ENCODE results near the gene CLPSL2.

The CLPSL2 gene

DNA sequence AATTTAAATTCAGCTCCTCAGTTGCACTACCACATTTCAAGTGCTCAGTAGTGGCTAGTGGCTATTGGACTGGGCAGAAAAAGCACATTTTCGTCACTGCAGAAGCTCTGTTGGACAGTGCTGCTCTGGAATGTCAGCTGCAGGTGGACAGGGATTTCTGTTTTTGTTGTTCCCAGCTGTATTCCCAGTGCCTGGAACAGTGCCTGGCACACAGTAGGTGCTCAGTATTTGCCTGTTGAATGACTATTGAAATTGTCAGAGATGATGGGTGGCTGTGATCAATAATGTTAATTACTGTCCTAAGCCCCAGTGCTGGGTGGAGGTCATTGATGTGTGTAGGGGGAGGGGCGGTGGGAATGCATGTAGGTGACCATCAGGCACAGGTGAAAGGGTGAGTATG is 9.9 kb downstream of the CLPSL2 start:
- no peak for DNase-seq (ENCODE audit: extremely low read depth in 1 of 2, low read depth in 1 of 2)

DNA sequence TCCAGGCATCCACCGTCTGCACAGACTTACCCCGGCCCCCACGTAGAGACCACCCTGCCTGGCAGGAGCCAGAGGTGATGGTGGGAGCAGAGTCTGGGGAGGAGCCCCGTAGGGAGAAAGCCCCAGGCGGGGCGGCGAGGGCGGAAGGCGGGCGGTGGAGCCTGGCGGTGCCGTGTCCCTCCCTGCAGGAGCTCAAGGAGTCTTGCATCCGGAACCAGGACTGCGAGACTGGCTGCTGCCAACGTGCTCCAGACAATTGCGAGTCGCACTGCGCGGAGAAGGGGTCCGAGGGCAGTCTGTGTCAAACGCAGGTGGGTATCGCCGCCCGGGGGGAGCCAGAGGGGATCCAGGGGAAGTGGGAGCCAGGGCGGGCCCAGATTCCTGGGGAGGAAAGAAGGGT is 10.4 kb downstream of the CLPSL2 start:
- DNase-seq (ENCODE audit: extremely low read depth in 1 of 2, low read depth in 1 of 2) = no peak

DNA sequence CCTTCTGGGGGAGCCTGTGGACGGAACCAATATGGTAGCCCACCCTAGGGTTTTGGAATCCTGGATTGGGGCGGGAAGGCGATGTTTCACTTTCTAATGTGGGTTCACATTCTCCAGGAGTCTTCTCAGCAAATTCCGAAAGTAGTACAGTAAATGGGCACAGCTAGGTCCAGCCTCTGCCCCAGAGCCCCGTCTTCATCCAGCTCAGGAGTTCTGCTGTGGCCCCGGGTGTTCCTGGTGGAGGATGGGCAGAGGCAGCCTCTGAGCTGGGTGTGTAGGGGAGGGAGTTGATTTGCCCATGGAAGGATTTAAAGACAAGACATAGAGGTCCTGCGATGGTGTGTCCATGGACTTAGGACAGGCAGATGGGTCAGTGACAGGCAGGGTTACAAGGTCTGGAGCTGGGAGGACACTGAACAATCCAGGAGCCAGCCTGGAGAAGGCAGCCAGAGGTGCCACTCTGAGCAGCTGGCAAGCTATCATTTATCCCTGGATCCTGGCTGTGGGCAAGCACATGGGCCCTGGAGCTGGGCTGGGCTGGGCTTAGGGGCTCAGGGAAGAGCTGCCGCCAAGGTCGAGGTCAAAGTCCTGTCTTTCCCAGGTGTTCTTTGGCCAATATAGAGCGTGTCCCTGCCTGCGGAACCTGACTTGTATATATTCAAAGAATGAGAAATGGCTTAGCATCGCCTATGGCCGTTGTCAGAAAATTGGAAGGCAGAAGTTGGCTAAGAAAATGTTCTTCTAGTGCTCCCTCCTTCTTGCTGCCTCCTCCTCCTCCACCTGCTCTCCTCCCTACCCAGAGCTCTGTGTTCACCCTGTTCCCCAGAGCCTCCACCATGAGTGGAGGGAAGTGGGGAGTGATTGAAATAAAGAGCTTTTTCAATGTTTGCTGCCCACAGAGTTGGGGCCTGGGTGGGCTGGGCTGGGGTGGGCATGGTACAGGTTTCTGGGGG is 11.1 kb downstream of the CLPSL2 start:
- DNase-seq (ENCODE audit: extremely low read depth in 1 of 2, low read depth in 1 of 2) = no peak

DNA sequence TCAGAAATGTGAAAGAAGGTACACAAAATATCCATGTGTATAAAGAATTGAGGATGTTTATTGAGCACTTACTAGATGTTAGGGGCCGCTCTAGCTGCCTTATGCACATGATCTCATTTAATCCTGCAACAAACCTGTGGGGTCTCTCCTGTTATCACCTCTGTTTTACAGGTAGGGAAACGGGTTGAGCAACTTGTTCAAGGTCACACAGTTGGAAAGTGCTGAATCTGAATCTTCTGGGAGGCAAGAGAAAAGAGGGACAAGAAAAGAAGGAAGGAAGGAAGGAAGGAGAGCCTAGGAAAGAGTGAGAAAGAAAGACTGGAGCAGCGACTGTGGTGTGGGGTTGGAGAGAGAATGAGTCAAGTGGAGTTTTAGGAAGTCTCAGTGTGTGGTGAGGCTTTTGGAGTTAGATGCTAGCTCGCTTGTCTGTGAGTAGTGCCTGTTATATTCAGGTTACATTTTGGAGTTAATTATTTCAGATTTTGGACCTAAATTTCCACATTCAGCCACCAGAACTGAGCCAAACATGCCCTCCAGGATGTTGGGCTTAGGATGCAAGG is 12.1 kb downstream of the CLPSL2 start:
- no peak for DNase-seq (ENCODE audit: extremely low read depth in 1 of 2, low read depth in 1 of 2)

GRCh38 chr6:35790683-35791082 is 14.3 kb downstream of the CLPSL2 start:
- DNase-seq (ENCODE audit: extremely low read depth in 1 of 2, low read depth in 1 of 2) = no peak

GRCh38 chr6:35794536-35795452 is 18.4 kb downstream of the CLPSL2 start:
- DNase-seq (ENCODE audit: extremely low read depth in 1 of 2, low read depth in 1 of 2) = no peak

DNA sequence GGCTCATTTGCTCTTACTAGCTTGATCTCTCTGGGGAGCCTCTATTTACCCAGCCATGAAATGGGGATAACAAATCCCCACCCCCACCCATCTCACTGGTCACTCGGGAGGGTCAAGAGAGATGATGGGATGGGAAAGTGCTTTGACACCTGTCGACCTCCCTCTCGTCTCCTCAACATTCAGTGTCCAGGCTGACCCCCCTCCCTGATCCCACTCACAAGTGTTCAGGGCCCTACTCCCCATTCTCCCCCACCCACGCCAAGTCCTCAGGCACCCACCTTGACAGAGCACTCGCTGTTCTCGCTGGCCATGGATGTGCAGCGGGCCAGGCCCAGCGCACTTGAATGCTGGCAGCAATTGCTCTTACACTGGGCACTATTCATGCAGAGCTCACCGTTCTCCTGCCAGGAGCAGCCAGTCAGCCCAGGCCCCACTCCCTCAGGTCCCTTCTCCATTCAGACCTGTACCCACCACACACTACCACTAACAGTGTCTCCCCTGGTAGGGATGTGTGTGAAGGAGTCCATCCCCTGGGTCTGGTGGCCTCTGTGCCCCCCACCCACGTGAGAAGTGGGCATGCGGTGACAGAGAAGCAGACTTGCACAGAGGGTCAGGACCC is 19.2 kb downstream of the CLPSL2 start:
- DNase-seq (ENCODE audit: extremely low read depth in 1 of 2, low read depth in 1 of 2) = no peak

DNA sequence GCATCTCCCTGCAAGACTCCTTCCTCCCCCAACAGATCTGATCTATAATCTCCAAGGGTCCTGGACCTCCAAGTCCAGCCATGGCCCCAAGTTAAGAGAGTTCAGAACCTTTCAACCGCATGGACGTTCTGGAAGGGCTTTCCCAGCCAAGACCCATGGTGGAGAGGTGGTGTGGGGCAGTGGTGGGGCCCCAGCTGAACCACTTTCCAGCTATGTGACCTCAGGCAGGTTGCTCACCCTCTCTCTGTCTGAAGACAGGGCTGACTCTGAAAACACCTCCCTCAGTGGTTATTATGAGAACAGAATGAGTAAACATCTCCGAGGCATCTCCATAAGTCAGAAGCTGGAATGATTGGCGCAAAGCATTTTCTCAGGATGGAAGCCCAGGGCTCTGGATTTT is 19.8 kb downstream of the CLPSL2 start:
- DNase-seq (ENCODE audit: extremely low read depth in 1 of 2, low read depth in 1 of 2) = no peak

DNA sequence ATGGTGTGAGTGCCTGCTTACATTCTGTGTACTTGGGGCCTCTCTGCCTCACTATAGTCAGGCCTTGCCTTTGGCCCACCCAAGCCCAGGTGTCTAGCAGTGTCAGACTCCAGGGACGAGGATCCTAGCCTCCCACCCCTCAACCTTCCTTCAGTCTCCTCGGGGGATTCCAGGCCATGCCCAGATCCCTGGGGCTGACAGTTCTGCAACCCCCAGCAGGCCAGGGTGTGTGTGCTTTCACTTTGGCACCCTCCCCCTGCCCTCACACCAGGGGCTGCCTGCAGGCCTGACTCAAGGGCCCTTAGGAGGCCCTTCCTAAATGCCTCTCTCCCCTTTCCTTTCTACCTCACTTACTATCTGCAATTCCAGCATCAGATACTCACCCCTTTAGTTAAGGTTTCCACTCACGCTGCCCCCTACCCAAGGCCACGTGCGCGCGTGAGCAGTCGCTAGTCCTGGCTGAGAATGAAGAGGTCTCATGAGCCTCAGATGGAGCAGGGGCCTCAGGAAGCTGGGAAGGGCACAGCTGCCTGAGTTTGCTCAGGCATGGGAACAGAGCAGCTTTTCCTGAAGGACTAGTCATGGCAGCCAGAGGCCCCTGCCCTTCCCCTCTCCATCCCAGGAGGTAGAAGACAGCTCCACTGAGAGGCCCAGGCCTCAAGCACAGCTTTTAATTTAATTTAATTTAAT is 21.6 kb downstream of the CLPSL2 start:
- no peak for DNase-seq (ENCODE audit: extremely low read depth in 1 of 2, low read depth in 1 of 2)

DNA sequence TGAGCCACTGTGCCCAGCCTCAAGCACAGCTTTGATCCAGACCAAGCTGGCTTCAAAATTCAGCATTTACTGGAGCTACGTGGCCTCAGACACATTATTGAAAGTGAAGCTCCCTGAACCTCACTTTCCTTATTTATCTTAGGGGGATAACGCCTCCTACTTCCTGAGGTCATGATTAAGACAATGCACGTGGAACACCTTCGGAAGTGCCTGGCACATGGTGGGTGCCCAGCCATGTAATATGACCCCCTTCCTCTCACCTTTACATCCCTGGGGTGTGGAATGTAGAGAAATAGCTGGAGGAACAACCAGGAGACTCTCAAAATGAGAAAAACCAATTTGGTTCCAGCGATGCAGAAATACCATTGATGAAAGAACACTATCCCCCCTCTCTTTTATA is 22.3 kb downstream of the CLPSL2 start:
- no peak for DNase-seq (ENCODE audit: extremely low read depth in 1 of 2, low read depth in 1 of 2)

DNA sequence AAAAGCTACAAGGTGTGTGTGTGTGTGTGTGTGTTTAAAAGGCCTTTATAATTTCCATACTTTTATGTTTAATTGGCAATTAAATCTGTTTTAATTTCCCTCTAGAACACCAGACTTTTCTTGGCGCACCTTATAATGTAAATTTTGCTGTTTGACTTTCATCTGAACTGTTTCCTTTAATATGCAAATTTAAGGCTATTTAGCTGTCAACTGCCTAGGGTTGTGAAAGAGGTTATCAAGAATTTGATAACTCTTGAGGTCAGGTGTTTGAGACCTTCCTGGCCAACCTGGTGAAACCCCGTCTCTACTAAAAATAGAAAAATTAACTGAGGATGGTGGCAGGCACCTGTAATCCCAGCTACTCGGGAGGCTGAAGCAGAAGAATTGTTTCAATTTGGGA is 24.8 kb downstream of the CLPSL2 start:
- no peak for DNase-seq (ENCODE audit: extremely low read depth in 1 of 2, low read depth in 1 of 2)

DNA sequence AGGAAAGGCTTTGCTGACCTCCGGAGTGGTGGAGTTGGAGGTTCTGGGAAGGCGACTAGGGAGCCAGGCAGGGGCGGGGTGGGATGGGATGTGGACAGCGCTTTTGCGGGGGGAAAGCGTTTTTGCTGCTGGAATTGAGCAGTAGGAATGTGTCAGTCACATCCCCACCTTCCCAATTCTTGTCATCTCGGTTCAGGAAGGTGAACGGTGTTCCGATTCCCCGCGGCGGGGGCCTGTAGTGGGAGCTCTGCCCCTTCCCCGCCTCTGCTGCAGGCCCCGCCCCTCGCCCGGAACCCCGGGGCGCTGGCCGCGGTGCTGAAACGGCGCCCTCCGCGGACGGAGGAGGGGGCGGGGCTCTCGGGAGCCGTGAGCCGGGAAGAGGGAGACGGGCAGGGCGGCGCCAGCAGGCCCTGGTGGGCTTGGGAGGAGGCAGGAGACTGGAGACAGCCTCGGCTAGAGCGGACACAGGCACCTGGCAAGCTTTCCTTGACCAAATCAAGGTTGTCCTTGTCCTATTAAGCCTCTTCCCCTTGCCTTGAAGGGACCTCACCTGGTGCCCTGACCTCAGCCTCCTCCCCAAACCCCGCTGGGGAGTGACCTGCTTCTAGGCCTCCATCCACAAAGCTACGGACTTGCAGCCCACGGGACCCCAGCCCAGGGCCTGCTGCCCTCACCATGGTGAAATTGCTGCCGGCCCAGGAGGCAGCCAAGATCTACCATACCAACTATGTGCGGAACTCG is 28.8 kb downstream of the CLPSL2 start, which contains the start of gene LHFPL5:
TSS of gene LHFPL5 (plus strand) at position 357 of the 741 bp plus-strand sequence. CDS start at position 676, 319 bp downstream.
- peak in 1 of 2 donors; percentile 25 for DNase-seq (ENCODE audit: extremely low read depth in 1 of 2, low read depth in 1 of 2)

DNA sequence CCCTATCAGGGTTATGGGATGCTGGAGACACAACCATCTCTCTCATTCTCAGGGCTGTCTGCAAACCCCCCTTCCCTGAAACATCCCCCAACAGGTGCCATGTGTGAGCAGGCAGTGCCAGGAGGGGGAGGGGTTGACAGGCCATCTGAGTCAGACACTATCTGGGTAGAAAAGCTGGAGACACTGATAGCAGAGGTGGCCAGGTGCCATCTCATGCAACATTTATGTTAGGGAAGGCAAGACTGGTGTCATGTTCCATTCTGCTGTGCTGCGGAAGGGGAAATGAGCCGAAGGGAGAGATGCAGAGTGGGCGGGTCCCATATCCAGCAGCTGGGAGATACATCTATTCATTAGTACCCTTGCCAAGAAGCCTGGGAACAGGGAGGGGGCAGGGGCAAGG is 32.3 kb downstream of the CLPSL2 start:
- DNase-seq (ENCODE audit: extremely low read depth in 1 of 2, low read depth in 1 of 2) = no peak

DNA sequence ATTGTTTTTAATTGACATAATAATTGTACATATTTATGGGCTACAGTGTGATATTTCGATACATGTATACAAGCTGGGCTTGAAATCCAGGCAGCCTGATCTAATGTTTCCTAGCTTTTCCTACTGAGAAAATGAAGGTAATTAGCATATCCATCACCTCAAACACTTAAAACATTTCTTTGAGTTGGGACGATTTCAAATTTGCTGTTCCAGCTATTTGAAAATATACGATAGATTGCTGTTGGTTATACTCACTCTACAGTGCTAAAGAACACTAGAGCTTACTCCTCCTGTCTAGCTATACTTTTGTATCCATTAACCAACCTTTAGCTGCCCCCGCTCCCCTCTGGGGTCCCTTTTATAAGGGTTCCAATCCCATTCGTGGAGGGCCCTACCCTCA is 33.4 kb downstream of the CLPSL2 start:
- DNase-seq (ENCODE audit: extremely low read depth in 1 of 2, low read depth in 1 of 2) = no peak

DNA sequence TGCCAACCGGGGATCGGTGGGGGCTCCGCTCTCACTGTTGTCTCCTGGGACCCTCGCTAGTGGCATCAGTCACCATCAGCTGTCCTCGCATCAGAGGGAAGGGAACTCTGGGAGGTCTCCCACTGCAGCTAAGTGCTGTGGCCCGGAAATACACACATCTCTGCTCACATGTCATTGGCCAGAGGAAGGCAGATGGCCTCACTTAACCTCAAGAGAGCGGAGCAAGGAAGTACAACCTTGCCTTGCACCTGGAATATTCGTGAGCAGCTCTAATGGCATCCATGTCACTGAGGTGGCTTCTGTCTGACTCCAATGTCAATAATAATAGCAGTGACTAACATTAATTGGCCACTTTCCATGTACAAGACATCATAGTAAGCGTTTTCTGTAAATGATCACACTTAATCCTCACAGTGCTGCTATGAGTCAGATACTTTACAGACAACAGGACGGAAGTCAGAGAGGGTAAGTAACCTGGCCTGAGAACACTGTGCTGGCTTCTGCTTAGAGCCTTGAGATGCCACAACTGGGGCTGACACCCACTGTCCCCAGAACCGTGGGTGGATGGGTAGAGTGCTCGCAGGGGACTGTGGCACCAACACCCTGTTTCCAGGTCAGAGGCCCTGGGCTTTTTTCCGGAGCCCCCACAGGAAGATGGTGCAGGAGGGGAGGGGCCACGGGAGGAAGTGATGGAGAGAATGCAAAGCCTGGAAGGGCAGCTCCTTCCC is 34.7 kb downstream of the CLPSL2 start:
- DNase-seq (ENCODE audit: extremely low read depth in 1 of 2, low read depth in 1 of 2) = no peak

- no peak for DNase-seq (ENCODE audit: extremely low read depth in 1 of 2, low read depth in 1 of 2)
Observed at GRCh38 chr6:35811699-35811995, 35.2 kb downstream of the CLPSL2 start.

DNA sequence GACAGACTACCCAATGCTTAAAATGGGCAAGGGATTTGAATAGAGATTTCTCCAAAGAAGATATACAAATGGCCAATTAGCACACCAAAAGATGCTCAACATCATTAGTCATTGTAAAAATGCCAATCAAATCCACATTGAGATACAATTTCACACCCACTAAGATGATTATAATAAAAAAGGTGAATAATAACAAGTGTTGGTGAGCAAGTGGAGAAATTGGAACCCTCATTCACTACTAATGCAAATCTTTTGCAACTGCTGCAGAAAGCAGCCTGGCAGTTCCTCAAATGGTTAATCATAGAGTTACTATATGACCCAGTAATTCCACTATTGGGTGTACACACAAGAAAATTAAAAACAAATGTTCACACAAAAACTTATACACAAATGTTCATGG is 41.1 kb downstream of the CLPSL2 start:
- no peak for DNase-seq (ENCODE audit: extremely low read depth in 1 of 2, low read depth in 1 of 2)

DNA sequence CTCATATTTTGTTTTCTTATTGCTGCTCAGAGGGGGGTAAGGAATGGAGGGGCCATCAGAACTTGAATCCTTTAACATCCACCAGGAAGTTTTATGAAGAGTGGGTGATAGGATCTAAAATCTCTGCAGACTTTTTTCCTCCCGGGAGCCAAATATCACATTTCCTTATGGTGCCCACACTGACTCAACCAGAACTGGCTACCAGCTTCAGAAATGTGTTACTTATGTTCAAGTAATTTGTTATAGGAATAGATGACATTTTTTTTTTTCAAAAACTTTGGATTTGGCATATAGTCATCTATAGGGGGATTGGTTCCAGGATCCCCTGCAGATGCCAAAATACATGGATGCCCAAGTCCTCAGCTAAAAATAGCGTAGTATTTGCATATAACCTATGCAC is 47.2 kb downstream of the CLPSL2 start:
- no peak for DNase-seq (ENCODE audit: extremely low read depth in 1 of 2, low read depth in 1 of 2)

DNA sequence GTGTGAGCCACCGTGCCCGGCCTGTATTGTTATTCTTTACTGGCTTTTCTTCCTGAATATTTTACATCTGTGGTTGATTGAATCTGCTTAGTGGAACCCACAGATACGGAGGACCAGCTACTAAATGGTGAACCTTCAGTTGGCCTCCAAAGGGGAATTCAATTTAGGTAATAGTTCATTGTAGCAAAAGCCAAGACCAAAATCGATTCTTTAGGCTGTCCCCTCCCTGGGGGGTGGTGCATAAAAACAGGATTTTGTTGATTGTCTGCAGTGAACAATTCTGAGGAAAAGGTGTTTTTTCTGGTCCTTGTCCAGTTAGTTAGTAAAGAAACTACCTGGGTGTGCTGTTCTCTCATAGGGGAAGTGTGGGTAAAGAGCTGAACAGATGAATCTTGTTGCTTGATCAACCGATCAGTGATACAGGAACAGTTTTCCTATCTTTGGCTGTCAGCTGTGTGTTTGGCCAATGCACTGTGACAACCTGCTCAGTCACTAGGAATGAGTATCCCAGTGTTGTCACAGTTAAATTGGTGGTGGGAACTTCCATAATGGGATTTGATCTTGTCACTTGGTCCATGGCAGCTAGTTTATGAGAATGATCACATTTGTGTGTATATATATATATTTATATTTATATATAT is 48.3 kb downstream of the CLPSL2 start:
- DNase-seq (ENCODE audit: extremely low read depth in 1 of 2, low read depth in 1 of 2) = no peak
